H9 (cell line): ENCODE data around the gene ASB8. TPM values are rescaled to one million over a fixed set of nuclear protein-coding genes. Genes with fewer than 3 reads are reported as not detected.

Source experiments
- DNase-seq: peaks from one replicate; pipeline ENCODE4 v3.0.0-alpha.2; 2017
- H2AFZ ChIP-seq: one replicate; pipeline ENCODE4 v1.6.1; 2013; ENCODE audit warnings: mild to moderate bottlenecking, low read length, control low read depth, moderate library complexity
- H2AK5ac ChIP-seq: 2 replicates; pipeline ENCODE4 v1.6.1; 2013; ENCODE audit warnings: low read length, control low read depth, mixed read lengths; ENCODE audit not compliant: insufficient read length
- H2BK120ac ChIP-seq: one replicate; pipeline ENCODE4 v1.6.1; 2013; ENCODE audit warnings: low read depth, mild to moderate bottlenecking, low read length, control low read depth, inconsistent platforms; ENCODE audit not compliant: poor library complexity, severe bottlenecking
- H2BK12ac ChIP-seq: 2 replicates; pipeline ENCODE4 v1.6.1; 2013; ENCODE audit warnings: low read length, control low read depth, mixed read lengths, low read depth; ENCODE audit not compliant: insufficient read length
- H2BK15ac ChIP-seq: 2 replicates; pipeline ENCODE4 v1.6.1; 2013; ENCODE audit warnings: low read depth, low read length, control low read depth
- H2BK20ac ChIP-seq: one replicate; pipeline ENCODE4 v1.6.1; 2013; ENCODE audit warnings: low read depth, mild to moderate bottlenecking, low read length, control low read depth, inconsistent platforms; ENCODE audit not compliant: poor library complexity, severe bottlenecking
- H2BK5ac ChIP-seq: 2 replicates; pipeline ENCODE4 v1.6.1; 2013; ENCODE audit warnings: low read length, control low read depth, mixed read lengths; ENCODE audit not compliant: insufficient read length
- H3K14ac ChIP-seq: 2 replicates; pipeline ENCODE4 v1.6.1; 2013; ENCODE audit warnings: low read length, control low read depth; ENCODE audit not compliant: insufficient read depth
- H3K18ac ChIP-seq: 2 replicates; pipeline ENCODE4 v1.6.1; 2013; ENCODE audit warnings: low read depth, mild to moderate bottlenecking, mixed read lengths, low read length, control low read depth; ENCODE audit not compliant: insufficient read length
- H3K23ac ChIP-seq: 2 replicates; pipeline ENCODE4 v1.6.1; 2013; ENCODE audit warnings: low read length, control low read depth, mixed read lengths, low read depth; ENCODE audit not compliant: insufficient read length
- H3K23me2 ChIP-seq: 2 replicates; pipeline ENCODE4 v1.6.1; 2013; ENCODE audit warnings: low read depth, mild to moderate bottlenecking, mixed read lengths, low read length, control low read depth; ENCODE audit not compliant: insufficient read length, poor library complexity, severe bottlenecking
- H3K27ac ChIP-seq: 2 replicates; pipeline ENCODE4 v1.5.1; 2013; ENCODE audit warnings: low read length, control low read depth, mixed read lengths, low read depth; ENCODE audit not compliant: insufficient read length
- H3K27me3 ChIP-seq: 2 replicates; pipeline ENCODE4 v1.6.1; 2013; ENCODE audit warnings: low read length, control low read depth, inconsistent platforms; ENCODE audit not compliant: insufficient read depth
- H3K4ac ChIP-seq: 2 replicates; pipeline ENCODE4 v1.6.1; 2013; ENCODE audit warnings: low read depth, mild to moderate bottlenecking, control low read depth, inconsistent platforms, low read length, moderate library complexity
- H3K4me1 ChIP-seq: 2 replicates; pipeline ENCODE4 v1.6.1; 2013; ENCODE audit warnings: low read length, control low read depth, inconsistent platforms; ENCODE audit not compliant: insufficient read depth
- H3K4me2 ChIP-seq: 2 replicates; pipeline ENCODE4 v1.6.1; 2013; ENCODE audit warnings: low read length, control low read depth, mixed read lengths; ENCODE audit not compliant: insufficient read length, insufficient read depth
- H3K56ac ChIP-seq: 2 replicates; pipeline ENCODE4 v1.6.1; 2013; ENCODE audit warnings: low read depth, mild to moderate bottlenecking, mixed read lengths, low read length, control low read depth; ENCODE audit not compliant: insufficient read length
- H3K79me1 ChIP-seq: 2 replicates; pipeline ENCODE4 v1.6.1; 2013; ENCODE audit warnings: low read depth, mild to moderate bottlenecking, moderate library complexity, low read length, control low read depth, inconsistent platforms; ENCODE audit not compliant: insufficient read depth, poor library complexity, severe bottlenecking
- H3K79me2 ChIP-seq: 2 replicates; pipeline ENCODE4 v1.6.1; 2013; ENCODE audit warnings: low read length, control low read depth, inconsistent platforms; ENCODE audit not compliant: insufficient read depth
- H3K9ac ChIP-seq: 2 replicates; pipeline ENCODE4 v1.6.1; 2013; ENCODE audit warnings: low read length, control low read depth, mixed read lengths; ENCODE audit not compliant: insufficient read length; ENCODE audit errors: extremely low read depth
- H3K9me3 ChIP-seq: one replicate; pipeline ENCODE4 v1.6.1; 2013; ENCODE audit warnings: low read depth, low read length, inconsistent platforms; ENCODE audit not compliant: control insufficient read depth
- H3T11ph ChIP-seq: one replicate; pipeline ENCODE4 v1.6.1; 2013; ENCODE audit warnings: mild to moderate bottlenecking, low read length, control low read depth, inconsistent platforms
- H4K20me1 ChIP-seq: one replicate; pipeline ENCODE4 v1.6.1; 2013; ENCODE audit not compliant: control insufficient read depth, insufficient read length, insufficient read depth
- H4K5ac ChIP-seq: 2 replicates; pipeline ENCODE4 v1.6.1; 2013; ENCODE audit warnings: low read depth, mild to moderate bottlenecking, mixed read lengths, low read length, control low read depth; ENCODE audit not compliant: insufficient read length
- H4K8ac ChIP-seq: replicated peaks from 2 replicates; pipeline ENCODE4 v1.6.1; 2013; ENCODE audit warnings: low read length, control low read depth, mixed read lengths, low read depth; ENCODE audit not compliant: insufficient read length
- H4K91ac ChIP-seq: 2 replicates; pipeline ENCODE4 v1.6.1; 2013; ENCODE audit warnings: low read depth, mild to moderate bottlenecking, moderate library complexity, mixed read lengths, low read length, control low read depth; ENCODE audit not compliant: insufficient read length
- H3K27ac Mint-ChIP-seq, 3 experiments: 2 replicates in 2 of 3; 3 replicates in 1 of 3; pipeline ENCODE4 v1.8.0; 2020 to 2021; ENCODE audit warnings: mixed read lengths in 3 of 3, mild to moderate bottlenecking in 1 of 3, moderate library complexity in 1 of 3
- H3K27me3 Mint-ChIP-seq: 2 replicates; pipeline ENCODE4 v1.8.0; 2021; ENCODE audit warnings: low read depth, mild to moderate bottlenecking, moderate library complexity, mixed read lengths
- H3K36me3 Mint-ChIP-seq, 3 experiments: 2 replicates in 2 of 3; 3 replicates in 1 of 3; pipeline ENCODE4 v1.8.0; 2020 to 2021; ENCODE audit warnings: low read depth in 3 of 3, mixed read lengths in 3 of 3; ENCODE audit not compliant: insufficient read depth in 1 of 3
- H3K4me1 Mint-ChIP-seq, 2 experiments: 2 replicates each; pipeline ENCODE4 v1.8.0; 2020; ENCODE audit warnings: mixed read lengths in 2 of 2
- H3K4me3 Mint-ChIP-seq, 2 experiments: 2 replicates in 1 of 2; 3 replicates in 1 of 2; pipeline ENCODE4 v1.8.0; 2020 to 2021; ENCODE audit warnings: mild to moderate bottlenecking in 2 of 2, mixed read lengths in 2 of 2, moderate library complexity in 1 of 2
- H3K9me3 Mint-ChIP-seq, 2 experiments: 2 replicates in 1 of 2; 3 replicates in 1 of 2; pipeline ENCODE4 v1.8.0; 2020; ENCODE audit warnings: mild to moderate bottlenecking in 2 of 2, mixed read lengths in 2 of 2, moderate library complexity in 1 of 2
- WGBS: extraction: QIAGEN DNeasy Blood & Tissue Kit; methylation state at CpG from one replicate; pipeline ENCODE4 v1.1.7; 2013; ENCODE audit warnings: missing lambda C conversion rate, low lambda C conversion rate, mixed read lengths; ENCODE audit not compliant: insufficient read length; ENCODE audit errors: extremely low coverage; 5-methylcytosine and 5-hydroxymethylcytosine counted together
- total RNA-seq: library from RNA; stranded (reverse); gene quantifications from 2 replicates; pipeline ENCODE4 v1.2.1, GENCODE V29; 2021
- TF ChIP-seq, protein P1 (sequence below): fragments of 200-600 bp; sonication (generic); conservative IDR thresholded peaks from 3 replicates; pipeline ENCODE4 v1.8.0; 2021; ENCODE audit warnings: antibody characterized with exemption, mild to moderate bottlenecking

ASB8 gene
- total RNA-seq, 1 experiment from 2014 or later, result 10.9 TPM

DNA sequence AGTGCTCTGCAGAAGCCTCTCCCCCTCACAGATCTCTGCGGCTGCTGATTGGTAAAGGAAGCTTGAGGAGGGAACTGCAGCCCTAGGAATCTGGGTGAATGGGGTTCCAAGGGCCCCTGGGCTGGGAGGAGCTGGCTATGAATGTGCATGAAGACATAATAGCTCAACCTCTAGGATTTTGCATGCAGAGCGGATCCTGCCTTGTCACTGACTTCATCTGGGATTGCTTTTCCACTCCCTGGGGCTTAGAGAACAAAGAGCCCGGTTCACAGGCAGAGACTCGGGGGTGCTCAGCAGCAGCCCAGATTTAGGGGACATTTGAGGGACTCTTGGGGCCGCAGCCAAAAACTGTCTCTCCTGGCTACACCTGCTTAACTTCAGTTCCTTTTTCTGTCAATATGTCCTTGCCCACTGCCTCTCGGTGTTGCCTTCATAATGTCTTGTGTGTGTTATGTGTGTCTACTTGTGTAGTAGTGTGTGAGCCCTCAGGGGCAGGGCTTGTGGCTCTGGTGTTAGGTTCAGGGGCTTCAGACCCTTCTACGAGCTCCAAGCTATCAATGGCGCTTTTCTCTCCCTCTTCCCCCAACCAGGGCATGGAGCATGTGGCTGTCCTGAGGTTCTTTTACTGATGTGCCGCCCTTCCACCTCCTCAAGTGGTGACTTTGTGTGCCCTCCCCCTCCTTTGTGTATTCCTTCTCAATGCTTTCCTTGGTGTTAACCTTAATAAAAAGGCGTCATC, 28.0 kb upstream of the ASB8 start:
- Histone ChIP-seq H4K5ac (no peak overlapping the region), H3K4me2 (peak overlapping the region; percentile 54), H2BK12ac (no peak overlapping the region), H3K4me1 (no peaks in the 10 kb centered on the region), H3K56ac (no peak overlapping the region), H2BK15ac (no peak overlapping the region), H4K8ac (no peak overlapping the region), H2BK120ac (no peak overlapping the region), H2BK5ac (no peak overlapping the region), H3K9me3 (no peaks in the 10 kb centered on the region), H2BK20ac (no peak overlapping the region), H4K91ac (no peak overlapping the region), H3K23me2 (peaks cover 21% of the 10 kb centered on the region), H2AFZ (no peak overlapping the region), H3K79me1 (no peaks in the 10 kb centered on the region), H3K9ac (no peak overlapping the region), H3K4ac (no peak overlapping the region), H3T11ph (no peak overlapping the region), H4K20me1 (no peaks in the 10 kb centered on the region), H3K79me2 (no peaks in the 10 kb centered on the region), H2AK5ac (no peak overlapping the region), H3K18ac (no peak overlapping the region), H3K27me3 (peaks cover 15% of the 10 kb centered on the region; the same call in 1 of the 2 replicates), H3K14ac (no peak overlapping the region), H3K27ac (no peak overlapping the region), H3K23ac (no peak overlapping the region)
- H3K4me3 Mint-ChIP-seq, result peak overlapping the region; percentile 79 to 87; a peak in 4 of 5 replicates
- H3K27ac Mint-ChIP-seq, result no peak overlapping the region
- TF ChIP-seq, protein P1, sequence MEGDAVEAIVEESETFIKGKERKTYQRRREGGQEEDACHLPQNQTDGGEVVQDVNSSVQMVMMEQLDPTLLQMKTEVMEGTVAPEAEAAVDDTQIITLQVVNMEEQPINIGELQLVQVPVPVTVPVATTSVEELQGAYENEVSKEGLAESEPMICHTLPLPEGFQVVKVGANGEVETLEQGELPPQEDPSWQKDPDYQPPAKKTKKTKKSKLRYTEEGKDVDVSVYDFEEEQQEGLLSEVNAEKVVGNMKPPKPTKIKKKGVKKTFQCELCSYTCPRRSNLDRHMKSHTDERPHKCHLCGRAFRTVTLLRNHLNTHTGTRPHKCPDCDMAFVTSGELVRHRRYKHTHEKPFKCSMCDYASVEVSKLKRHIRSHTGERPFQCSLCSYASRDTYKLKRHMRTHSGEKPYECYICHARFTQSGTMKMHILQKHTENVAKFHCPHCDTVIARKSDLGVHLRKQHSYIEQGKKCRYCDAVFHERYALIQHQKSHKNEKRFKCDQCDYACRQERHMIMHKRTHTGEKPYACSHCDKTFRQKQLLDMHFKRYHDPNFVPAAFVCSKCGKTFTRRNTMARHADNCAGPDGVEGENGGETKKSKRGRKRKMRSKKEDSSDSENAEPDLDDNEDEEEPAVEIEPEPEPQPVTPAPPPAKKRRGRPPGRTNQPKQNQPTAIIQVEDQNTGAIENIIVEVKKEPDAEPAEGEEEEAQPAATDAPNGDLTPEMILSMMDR, result no peak
- peaks cover 100% of the 10 kb centered on the region for H3K27me3 Mint-ChIP-seq
- H3K4me1 Mint-ChIP-seq, result peaks cover 27 to 29% of the 10 kb centered on the region in 2 experiments
- no peaks in the 10 kb centered on the region for H3K36me3 Mint-ChIP-seq
- peak; percentile 56 for DNase-seq
- no peaks in the 10 kb centered on the region; a peak in 2 of 5 replicates for H3K9me3 Mint-ChIP-seq
- WGBS, result no CpG with 5 or more reads among the region's 10 CpGs
